Erythroblast (primary cell): ENCODE measurements around the gene MRPL54.
"Not testable (repeated sequence)": the region's sequence is repeated elsewhere in the genome, so short reads cannot be mapped to it uniquely, and the experiment has no call there.

Experiments used
- DNase-seq, 2 experiments: peaks; one replicate each; lab custom pipeline; 2025; lab: John Stamatoyannopoulos, UW
- GATA1 ChIP-seq: IDR thresholded peaks from 2 replicates; pipeline ENCODE4 v1.6.1; 2011; ENCODE audit warnings: low read depth, mild to moderate bottlenecking, control low read depth, low read length, moderate library complexity
- POLR2A ChIP-seq: IDR thresholded peaks from 2 replicates; pipeline ENCODE4 v1.6.1; 2011; ENCODE audit warnings: mild to moderate bottlenecking, low read length

MRPL54 gene

GRCh38 chr19:3753631-3754410, 8.7 kb upstream of the MRPL54 start:
- TF ChIP-seq POLR2A (no peak), GATA1 (no peak)
- DNase-seq: no peak

- DNase-seq: not testable (repeated sequence)
Observed at GRCh38 chr19:3757705-3758104, 4.8 kb upstream of the MRPL54 start.

GRCh38 chr19:3758297-3758696, 4.2 kb upstream of the MRPL54 start:
- DNase-seq: not testable (repeated sequence)

- TF ChIP-seq GATA1 (no peak), POLR2A (no peak)
Observed at GRCh38 chr19:3759482-3760254, 2.8 kb upstream of the MRPL54 start.

GRCh38 chr19:3760871-3761361, 1.6 kb upstream of the MRPL54 start:
- no peak for TF ChIP-seq GATA1
- peak in 1 of 2 experiments; percentile 46 for DNase-seq

More at GRCh38 chr19:3759482-3760254, 2.8 kb upstream of the MRPL54 start:
- no peak for DNase-seq

- TF ChIP-seq POLR2A (peak; percentile 53), GATA1 (no peak)
- DNase-seq: peak; percentile 93 to 97
Observed at GRCh38 chr19:3761382-3762129, 926 bp upstream of the MRPL54 start, which contains the start of gene APBA3. Gene APBA3, minus strand, starts transcription at chr19:3761692. Its CDS starts 1,428 bp downstream, at chr19:3760264.

GRCh38 chr19:3762130-3762473, 380 bp upstream of the MRPL54 start:
- TF ChIP-seq POLR2A (no peak), GATA1 (no peak)
- DNase-seq: no peak

GRCh38 chr19:3765121-3765520, 2.6 kb downstream of the MRPL54 start:
- no peak for TF ChIP-seq POLR2A
- TF ChIP-seq GATA1: no peak

GRCh38 chr19:3765757-3766156, 3.3 kb downstream of the MRPL54 start:
- DNase-seq: not testable (repeated sequence)

More at GRCh38 chr19:3765121-3765520, 2.6 kb downstream of the MRPL54 start:
- no peak for DNase-seq

GRCh38 chr19:3766520-3766919, 4.0 kb downstream of the MRPL54 start:
- no peak for TF ChIP-seq GATA1
- TF ChIP-seq POLR2A: no peak

GRCh38 chr19:3767050-3767449, 4.6 kb downstream of the MRPL54 start:
- TF ChIP-seq POLR2A (no peak), GATA1 (no peak)
- no peak for DNase-seq

More at GRCh38 chr19:3766520-3766919, 4.0 kb downstream of the MRPL54 start:
- no peak for DNase-seq

- no peak for DNase-seq
- TF ChIP-seq GATA1 (no peak), POLR2A (no peak)
Observed at GRCh38 chr19:3768015-3768747, 5.7 kb downstream of the MRPL54 start.

- no peak for DNase-seq
- TF ChIP-seq GATA1 (no peak), POLR2A (no peak)
Observed at GRCh38 chr19:3768748-3769099, 6.2 kb downstream of the MRPL54 start.
